Mesenchymal stem cell (in vitro differentiated cells and primary cell): ENCODE results near the gene FKBP3. TPM values are rescaled to one million over a fixed set of nuclear protein-coding genes. Genes with fewer than 3 reads are reported as not detected.
A peak's percentile ranks its signal among the peaks of the same experiment; 100 is the strongest.

ENCODE experiments used
- DNase-seq: peaks from one replicate; pipeline ENCODE4 v3.0.0-alpha.2; 2013
- H2AFZ ChIP-seq: one replicate; pipeline ENCODE4 v1.6.1; 2013; ENCODE audit warnings: low read depth, mild to moderate bottlenecking, control low read depth, inconsistent platforms, low read length, moderate library complexity
- H2AK5ac ChIP-seq: 2 replicates; pipeline ENCODE4 v1.6.1; 2013; ENCODE audit warnings: low read length, moderate library complexity, mild to moderate bottlenecking, inconsistent platforms; ENCODE audit not compliant: severe bottlenecking
- H2BK120ac ChIP-seq: one replicate; pipeline ENCODE4 v1.6.1; 2013; ENCODE audit warnings: low read depth, mild to moderate bottlenecking, inconsistent platforms, low read length, moderate library complexity
- H2BK12ac ChIP-seq, 2 experiments: one replicate each; pipeline ENCODE4 v1.6.1; 2013; ENCODE audit warnings: inconsistent platforms in 2 of 2, low read length in 2 of 2, mild to moderate bottlenecking in 2 of 2, moderate library complexity in 2 of 2, control low read depth in 1 of 2
- H2BK15ac ChIP-seq: one replicate; pipeline ENCODE4 v1.6.1; 2013; ENCODE audit warnings: mild to moderate bottlenecking, low read depth, inconsistent platforms; ENCODE audit not compliant: poor library complexity, severe bottlenecking
- H2BK5ac ChIP-seq: 2 replicates; pipeline ENCODE4 v1.6.1; 2013; ENCODE audit warnings: low read depth, mild to moderate bottlenecking, low read length, control low read depth, inconsistent platforms; ENCODE audit not compliant: poor library complexity, severe bottlenecking
- H3K14ac ChIP-seq, 2 experiments: one replicate each; pipeline ENCODE4 v1.6.1; 2013; ENCODE audit warnings: inconsistent platforms in 2 of 2, low read length in 2 of 2, control low read depth in 1 of 2, mild to moderate bottlenecking in 1 of 2, moderate library complexity in 1 of 2
- H3K18ac ChIP-seq, 2 experiments: one replicate each; pipeline ENCODE4 v1.6.1; 2013; ENCODE audit warnings: inconsistent platforms in 2 of 2, low read length in 2 of 2, control low read depth in 1 of 2, low read depth in 1 of 2, mild to moderate bottlenecking in 1 of 2
- H3K23ac ChIP-seq, 2 experiments: one replicate each; pipeline ENCODE4 v1.6.1; 2013; ENCODE audit warnings: inconsistent platforms in 2 of 2, low read length in 2 of 2, mild to moderate bottlenecking in 2 of 2, moderate library complexity in 2 of 2, control low read depth in 1 of 2
- H3K27ac ChIP-seq: 2 replicates; pipeline ENCODE4 v1.5.1; 2013; ENCODE audit warnings: mild to moderate bottlenecking, moderate library complexity, low read length, control low read depth, inconsistent platforms; ENCODE audit not compliant: poor library complexity, severe bottlenecking
- H3K27me3 ChIP-seq, 2 experiments: 2 replicates each; pipeline versions ENCODE4 v1.6.1 to v1.7.0; 2013; ENCODE audit warnings: low read length in 2 of 2, mild to moderate bottlenecking in 2 of 2, moderate library complexity in 2 of 2, control low read depth in 1 of 2, inconsistent platforms in 1 of 2; ENCODE audit not compliant: control insufficient read depth in 1 of 2, insufficient read depth in 1 of 2
- H3K36me3 ChIP-seq, 2 experiments: 2 replicates each; pipeline versions ENCODE4 v1.6.1 to v1.7.0; 2013; ENCODE audit warnings: low read length in 2 of 2, control low read depth in 1 of 2, inconsistent platforms in 1 of 2, low read depth in 1 of 2, mild to moderate bottlenecking in 1 of 2; ENCODE audit not compliant: insufficient read depth in 2 of 2, control insufficient read depth in 1 of 2
- H3K4ac ChIP-seq, 2 experiments: one replicate each; pipeline ENCODE4 v1.6.1; 2013; ENCODE audit warnings: inconsistent platforms in 2 of 2, low read length in 2 of 2, mild to moderate bottlenecking in 2 of 2, moderate library complexity in 2 of 2, control low read depth in 1 of 2, low read depth in 1 of 2
- H3K4me1 ChIP-seq: 2 replicates; pipeline ENCODE4 v1.6.1; 2013; ENCODE audit warnings: low read depth, low read length, control low read depth; ENCODE audit not compliant: control insufficient read depth, insufficient read depth
- H3K4me2 ChIP-seq: 2 replicates; pipeline ENCODE4 v1.6.1; 2013; ENCODE audit warnings: low read length, mild to moderate bottlenecking, inconsistent platforms; ENCODE audit not compliant: poor library complexity, severe bottlenecking
- H3K4me3 ChIP-seq, 2 experiments: 2 replicates each; pipeline versions ENCODE4 v1.5.1 to v1.7.0; 2013; ENCODE audit warnings: low read length in 2 of 2, mild to moderate bottlenecking in 2 of 2, control low read depth in 1 of 2, low read depth in 1 of 2; ENCODE audit not compliant: insufficient read depth in 1 of 2
- H3K79me1 ChIP-seq: replicated peaks from 2 replicates; pipeline ENCODE4 v1.6.1; 2013; ENCODE audit warnings: mild to moderate bottlenecking, control low read depth, low read length, inconsistent platforms; ENCODE audit not compliant: poor library complexity, severe bottlenecking
- H3K9ac ChIP-seq: 2 replicates; pipeline ENCODE4 v1.7.0; 2013; ENCODE audit warnings: mild to moderate bottlenecking, low read length, moderate library complexity
- H3K9me3 ChIP-seq: 2 replicates; pipeline ENCODE4 v1.7.0; 2013; ENCODE audit warnings: mild to moderate bottlenecking, low read length; ENCODE audit not compliant: control insufficient read depth
- H4K8ac ChIP-seq: one replicate; pipeline ENCODE4 v1.6.1; 2013; ENCODE audit warnings: inconsistent platforms, mild to moderate bottlenecking, low read length, moderate library complexity
- H4K91ac ChIP-seq: one replicate; pipeline ENCODE4 v1.6.1; 2013; ENCODE audit warnings: mild to moderate bottlenecking, low read length, inconsistent platforms
- WGBS: methylation state at CpG from one replicate; pipeline ENCODE4 v1.1.7; 2013; ENCODE audit warnings: mixed read lengths; 5-methylcytosine and 5-hydroxymethylcytosine counted together
- polyA plus RNA-seq, 2 experiments: library from polyadenylated mRNA; stranded (reverse); fragments of 200-250 nt; gene quantifications; one replicate each; pipeline ENCODE4 v1.2.3, GENCODE V29; 2013

Gene FKBP3
- 107 TPM for polyA plus RNA-seq (2013, experiment 1 of 2)
- polyA plus RNA-seq (2013, experiment 2 of 2), result 106 TPM

DNA sequence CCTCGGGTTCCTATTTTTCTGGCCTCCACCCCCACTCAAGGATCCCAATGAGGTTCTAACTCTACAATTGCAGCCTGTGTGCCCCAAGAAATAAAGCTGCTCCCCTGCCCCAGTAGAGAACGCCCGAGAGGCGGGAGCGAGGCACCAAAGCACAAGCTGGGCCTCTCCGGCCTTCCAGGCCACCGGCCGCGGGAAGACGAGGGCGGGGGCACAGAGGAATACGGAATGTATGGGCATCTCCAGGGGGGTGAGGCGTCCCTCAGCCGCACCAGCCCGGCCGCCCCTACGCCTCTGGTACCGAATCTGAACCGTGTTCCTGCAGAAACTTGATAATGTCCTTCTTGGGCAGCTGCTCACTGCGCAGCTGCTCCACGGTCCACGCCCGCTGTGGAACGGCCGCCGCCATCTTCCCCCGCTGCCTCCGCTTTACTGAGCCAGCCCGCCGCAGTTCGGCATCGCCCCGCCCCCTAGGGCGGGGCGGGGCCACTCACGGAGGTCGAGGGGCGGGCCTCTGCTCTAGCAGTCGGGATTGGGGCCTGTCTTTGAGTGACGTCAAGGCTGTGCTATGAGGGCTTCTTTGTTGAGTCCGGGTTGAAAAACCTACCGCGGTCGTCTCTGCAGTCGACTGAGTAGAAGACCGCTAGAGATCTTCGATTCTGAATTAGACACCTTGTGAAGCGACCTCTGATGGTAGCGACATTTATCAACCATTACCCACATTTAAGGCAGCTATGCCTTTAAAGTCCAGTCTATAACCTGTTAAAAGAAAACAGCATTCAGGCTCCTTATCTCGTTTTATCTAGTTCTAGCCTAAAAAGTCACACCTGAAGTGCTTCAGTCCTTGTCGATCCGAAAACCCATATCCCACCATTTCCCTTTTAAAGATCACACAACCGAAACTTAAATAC, at the start of gene FKBP3:
Gene FKBP3 (minus strand): TSS at position 431 of the 908 bp plus-strand sequence. CDS start 25 bp downstream, at position 406.
- H3K36me3 ChIP-seq, result peaks cover 0 to 12% of the 10 kb centered on the region in 2 experiments
- peak within 1 kb of the TSS in 1 of 2 experiments; percentile 2 for H2BK12ac ChIP-seq
- H4K8ac ChIP-seq, result peak within 1 kb of the TSS; percentile 98
- peak within 1 kb of the TSS; percentile 100 for H4K91ac ChIP-seq
- H3K9me3 ChIP-seq, result no peaks in the 10 kb centered on the region
- H2BK120ac ChIP-seq, result peak within 1 kb of the TSS; percentile 98
- no peak within 1 kb of the TSS for H2AK5ac ChIP-seq
- H2BK5ac ChIP-seq, result peak within 1 kb of the TSS; percentile 57
- peak within 1 kb of the TSS; percentile 98 for H3K9ac ChIP-seq
- H3K4ac ChIP-seq, result peak within 1 kb of the TSS; percentile 67 to 98
- H3K27ac ChIP-seq, result peak within 1 kb of the TSS; percentile 88
- H3K18ac ChIP-seq, result peak within 1 kb of the TSS; percentile 91 to 100
- H3K4me1 ChIP-seq, result peaks cover 2% of the 10 kb centered on the region
- H3K4me2 ChIP-seq, result peak within 1 kb of the TSS; percentile 92
- under 1% methylated on average over 53 of the region's 53 CpGs for WGBS
- no peak within 1 kb of the TSS for H3K23ac ChIP-seq
- peak; percentile 99 for DNase-seq
- peak within 1 kb of the TSS; percentile 30 for H2AFZ ChIP-seq
- peak within 1 kb of the TSS; percentile 86 for H2BK15ac ChIP-seq
- H3K27me3 ChIP-seq, result no peaks in the 10 kb centered on the region
- H3K14ac ChIP-seq, result peak within 1 kb of the TSS in 1 of 2 experiments; percentile 12
- peaks cover 3% of the 10 kb centered on the region for H3K79me1 ChIP-seq
- H3K4me3 ChIP-seq, result peak within 1 kb of the TSS; percentile 66 to 99

DNA sequence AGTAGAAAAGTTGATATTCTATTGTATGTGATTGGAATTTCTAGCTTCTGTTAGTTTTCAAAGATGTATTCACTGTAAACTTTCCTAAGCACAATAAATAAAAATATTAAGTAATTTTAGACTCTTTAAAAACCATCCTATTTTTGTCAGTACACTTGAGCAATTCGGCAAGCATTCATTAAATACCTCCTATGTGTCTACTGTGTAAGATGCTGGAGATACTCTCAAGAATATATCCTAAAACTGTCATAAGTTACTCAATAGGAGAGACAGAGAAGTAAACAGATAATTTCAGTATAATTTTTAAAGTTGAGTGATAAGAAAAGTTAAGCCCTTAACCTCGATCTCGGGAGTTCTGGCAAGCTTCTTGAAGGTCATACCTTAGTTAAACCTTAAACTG, 47.5 kb upstream of the FKBP3 start:
- 96% methylated on average over 2 of the region's 3 CpGs for WGBS
- no peak overlapping the region for H2BK12ac ChIP-seq

DNA sequence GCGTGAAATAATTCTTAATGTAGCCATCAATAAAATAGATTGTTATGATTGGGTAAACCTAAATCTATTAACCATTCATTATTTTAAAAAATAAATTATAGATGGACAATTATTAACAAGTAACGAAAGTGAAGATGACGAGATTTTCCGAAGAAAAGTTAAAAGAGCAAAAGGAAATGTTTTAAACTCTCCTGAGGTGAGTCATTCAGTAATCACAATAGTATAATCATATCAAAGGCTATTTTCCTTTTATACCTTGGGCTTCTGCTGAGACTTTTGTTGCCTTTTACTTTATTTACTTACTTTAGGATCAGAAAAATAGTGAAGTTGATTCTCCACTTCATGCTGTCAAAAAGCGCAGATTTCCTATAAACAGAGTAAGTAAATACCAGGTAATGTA, 47.0 kb upstream of the FKBP3 start:
- Histone ChIP-seq H3K36me3 (no peaks in the 10 kb centered on the region), H2BK5ac (no peak overlapping the region), H3K4me3 (no peak overlapping the region), H2AFZ (no peak overlapping the region), H3K27me3 (no peaks in the 10 kb centered on the region), H2BK15ac (no peak overlapping the region), H3K4me1 (no peaks in the 10 kb centered on the region), H3K9me3 (no peaks in the 10 kb centered on the region), H4K8ac (no peak overlapping the region), H3K4me2 (no peak overlapping the region), H3K27ac (no peak overlapping the region), H4K91ac (no peak overlapping the region), H3K23ac (no peak overlapping the region), H2BK120ac (no peak overlapping the region), H2AK5ac (no peak overlapping the region), H2BK12ac (no peak overlapping the region), H3K14ac (no peak overlapping the region), H3K79me1 (no peaks in the 10 kb centered on the region), H3K18ac (no peak overlapping the region), H3K4ac (no peak overlapping the region), H3K9ac (no peak overlapping the region)
- WGBS, result 80% methylated on average over 1 of the region's 5 CpGs
- no peak for DNase-seq

More for the DNA sequence above, 47.5 kb upstream of the FKBP3 start:
- Histone ChIP-seq H4K8ac (no peak overlapping the region), H2BK120ac (no peak overlapping the region), H2BK5ac (no peak overlapping the region), H3K27me3 (no peaks in the 10 kb centered on the region), H4K91ac (no peak overlapping the region), H3K14ac (no peak overlapping the region), H2AFZ (no peak overlapping the region), H2BK15ac (no peak overlapping the region), H3K9ac (no peak overlapping the region), H2AK5ac (no peak overlapping the region), H3K4me3 (no peak overlapping the region), H3K27ac (no peak overlapping the region), H3K79me1 (no peaks in the 10 kb centered on the region), H3K36me3 (no peaks in the 10 kb centered on the region), H3K9me3 (no peaks in the 10 kb centered on the region), H3K4me2 (no peak overlapping the region), H3K18ac (no peak overlapping the region), H3K23ac (no peak overlapping the region), H3K4ac (no peak overlapping the region), H3K4me1 (no peaks in the 10 kb centered on the region)
- DNase-seq, result no peak

DNA sequence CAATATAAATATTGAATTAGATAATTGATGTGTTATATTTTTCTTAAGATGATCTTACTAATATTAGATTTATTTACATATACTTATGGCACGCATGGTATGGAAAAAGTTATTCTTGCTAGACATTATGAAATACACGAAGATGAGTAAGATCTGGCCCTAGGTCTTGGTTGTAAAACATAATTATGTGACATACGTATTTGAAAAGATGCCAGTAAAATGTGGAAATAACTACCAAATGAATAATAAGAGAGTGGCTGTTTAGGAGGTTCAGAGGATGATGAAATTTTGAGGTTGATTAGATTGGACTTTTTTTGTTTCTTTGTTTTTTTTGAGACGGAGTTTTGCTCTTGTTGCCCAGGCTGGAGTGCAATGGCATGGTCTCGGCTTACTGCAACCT, 42.8 kb upstream of the FKBP3 start:
- H3K79me1 ChIP-seq, result no peaks in the 10 kb centered on the region
- H2BK5ac ChIP-seq, result no peak overlapping the region
- H4K8ac ChIP-seq, result no peak overlapping the region
- peak; percentile 24 for DNase-seq
- H2BK15ac ChIP-seq, result no peak overlapping the region
- no peak overlapping the region for H3K18ac ChIP-seq
- H4K91ac ChIP-seq, result no peak overlapping the region
- no peaks in the 10 kb centered on the region for H3K27me3 ChIP-seq
- no peak overlapping the region for H2AFZ ChIP-seq
- H3K23ac ChIP-seq, result no peak overlapping the region
- no peak overlapping the region for H2BK12ac ChIP-seq
- no peak overlapping the region for H3K9ac ChIP-seq
- no peak overlapping the region for H2AK5ac ChIP-seq
- H3K4me3 ChIP-seq, result no peak overlapping the region
- H3K14ac ChIP-seq, result no peak overlapping the region
- no peak overlapping the region for H3K4ac ChIP-seq
- no peak overlapping the region for H2BK120ac ChIP-seq
- H3K4me1 ChIP-seq, result no peaks in the 10 kb centered on the region
- no peaks in the 10 kb centered on the region for H3K36me3 ChIP-seq
- no peak overlapping the region for H3K4me2 ChIP-seq
- H3K9me3 ChIP-seq, result no peaks in the 10 kb centered on the region
- H3K27ac ChIP-seq, result no peak overlapping the region
- WGBS, result 98% methylated on average over 5 of the region's 5 CpGs
